Transverse colon (tissue), 4 donors: ENCODE measurements around the gene LRRC70.

Experiments
- CTCF ChIP-seq, 5 experiments: fragments of 200-600 bp in 3 of 5; fragments of 450-650 bp in 2 of 5; sonication (generic) in 3 of 5; IDR thresholded peaks; 1 replicate in 2 of 5; 2 replicates in 3 of 5; pipeline ENCODE4 v1.5.1; 2016 to 2017; ENCODE audit warnings: antibody characterized with exemption in 5 of 5, inconsistent platforms in 3 of 5, mild to moderate bottlenecking in 2 of 5, moderate library complexity in 1 of 5
- EP300 ChIP-seq: sonication (generic); formaldehyde crosslinking; IDR thresholded peaks from one replicate; pipeline ENCODE4 v1.6.1; 2017; ENCODE audit warnings: antibody characterized with exemption, low read depth
- POLR2AphosphoS5 ChIP-seq, 3 donors: sonication (generic); formaldehyde crosslinking; IDR thresholded peaks; one replicate each; pipeline ENCODE4 v1.6.1; 2016; ENCODE audit warnings: antibody characterized with exemption in 3 of 3

GRCh38 chr5:62538017-62538942 is 40.3 kb upstream of the LRRC70 start:
- TF ChIP-seq POLR2AphosphoS5 (IDR thresholded peaks at IDR 0.05): no peak
- TF ChIP-seq CTCF (IDR thresholded peaks at IDR 0.05): no peak
- TF ChIP-seq EP300: no peak
